PFSK-1 (cell line): ENCODE results near the gene LARP1.

Source experiments
- POLR2AphosphoS5 ChIP-seq: IDR thresholded peaks from 2 replicates; pipeline ENCODE4 v1.6.1; 2012; ENCODE audit warnings: low read depth, mild to moderate bottlenecking, control low read depth, low read length, moderate library complexity
- SIN3A ChIP-seq: IDR thresholded peaks from 2 replicates; pipeline ENCODE4 v1.6.1; 2012; ENCODE audit warnings: mild to moderate bottlenecking, low read length, moderate library complexity, borderline replicate concordance; ENCODE audit not compliant: insufficient read depth
- TF ChIP-seq, protein P1 (sequence below), 2 experiments: IDR thresholded peaks; 2 replicates each; pipeline versions ENCODE4 v1.6.1 to v1.8.0; 2011 to 2012; ENCODE audit warnings: low read depth in 2 of 2, low read length in 2 of 2, control low read depth in 1 of 2, inconsistent platforms in 1 of 2, mild to moderate bottlenecking in 1 of 2, moderate library complexity in 1 of 2; ENCODE audit not compliant: insufficient read depth in 1 of 2

GRCh38 chr5:154788212-154788611, 33.0 kb downstream of the LARP1 start:
- TF ChIP-seq SIN3A (no peak), POLR2AphosphoS5 (no peak)
- TF ChIP-seq, protein P1, sequence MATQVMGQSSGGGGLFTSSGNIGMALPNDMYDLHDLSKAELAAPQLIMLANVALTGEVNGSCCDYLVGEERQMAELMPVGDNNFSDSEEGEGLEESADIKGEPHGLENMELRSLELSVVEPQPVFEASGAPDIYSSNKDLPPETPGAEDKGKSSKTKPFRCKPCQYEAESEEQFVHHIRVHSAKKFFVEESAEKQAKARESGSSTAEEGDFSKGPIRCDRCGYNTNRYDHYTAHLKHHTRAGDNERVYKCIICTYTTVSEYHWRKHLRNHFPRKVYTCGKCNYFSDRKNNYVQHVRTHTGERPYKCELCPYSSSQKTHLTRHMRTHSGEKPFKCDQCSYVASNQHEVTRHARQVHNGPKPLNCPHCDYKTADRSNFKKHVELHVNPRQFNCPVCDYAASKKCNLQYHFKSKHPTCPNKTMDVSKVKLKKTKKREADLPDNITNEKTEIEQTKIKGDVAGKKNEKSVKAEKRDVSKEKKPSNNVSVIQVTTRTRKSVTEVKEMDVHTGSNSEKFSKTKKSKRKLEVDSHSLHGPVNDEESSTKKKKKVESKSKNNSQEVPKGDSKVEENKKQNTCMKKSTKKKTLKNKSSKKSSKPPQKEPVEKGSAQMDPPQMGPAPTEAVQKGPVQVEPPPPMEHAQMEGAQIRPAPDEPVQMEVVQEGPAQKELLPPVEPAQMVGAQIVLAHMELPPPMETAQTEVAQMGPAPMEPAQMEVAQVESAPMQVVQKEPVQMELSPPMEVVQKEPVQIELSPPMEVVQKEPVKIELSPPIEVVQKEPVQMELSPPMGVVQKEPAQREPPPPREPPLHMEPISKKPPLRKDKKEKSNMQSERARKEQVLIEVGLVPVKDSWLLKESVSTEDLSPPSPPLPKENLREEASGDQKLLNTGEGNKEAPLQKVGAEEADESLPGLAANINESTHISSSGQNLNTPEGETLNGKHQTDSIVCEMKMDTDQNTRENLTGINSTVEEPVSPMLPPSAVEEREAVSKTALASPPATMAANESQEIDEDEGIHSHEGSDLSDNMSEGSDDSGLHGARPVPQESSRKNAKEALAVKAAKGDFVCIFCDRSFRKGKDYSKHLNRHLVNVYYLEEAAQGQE (IDR thresholded peaks at IDR 0.05; ENCODE audit: insufficient read depth in 1 of 2, low read depth in 2 of 2, low read length in 2 of 2): no peak
